Mononuclear cell (primary cell): ENCODE results near the gene HS1BP3. TPM values are rescaled to one million over a fixed set of nuclear protein-coding genes. Genes with fewer than 3 reads are reported as not detected.

Experiments
- H3K27me3 ChIP-seq: 2 replicates; pipeline ENCODE4 v1.6.0; 2011; ENCODE audit warnings: low read length, control low read depth; ENCODE audit not compliant: insufficient read depth
- H3K4me1 ChIP-seq: 2 replicates; pipeline ENCODE4 v1.5.1; 2011; ENCODE audit warnings: mild to moderate bottlenecking, low read length, control low read depth; ENCODE audit not compliant: insufficient read depth
- H3K4me3 ChIP-seq: 2 replicates; pipeline ENCODE4 v1.5.1; 2011; ENCODE audit warnings: mild to moderate bottlenecking, low read length, moderate library complexity
- H3K9me3 ChIP-seq: 2 replicates; pipeline ENCODE4 v1.5.1; 2011; ENCODE audit warnings: low read depth, mild to moderate bottlenecking, control low read depth, low read length
- total RNA-seq: library from RNA; depleted of rRNA; stranded (reverse); fragments of >200 nt; gene quantifications from one replicate; pipeline ENCODE4 v1.2.3, GENCODE V29; 2012

HS1BP3 gene
- total RNA-seq, 1 donor, result 10.2 TPM

GRCh38 chr2:20648206-20648605 is 2.7 kb downstream of the HS1BP3 start:
- Histone ChIP-seq H3K9me3 (no peaks in the 10 kb centered on the region), H3K4me1 (peaks cover 35% of the 10 kb centered on the region), H3K27me3 (no peaks in the 10 kb centered on the region), H3K4me3 (no peak overlapping the region)

- Histone ChIP-seq H3K9me3 (no peaks in the 10 kb centered on the region), H3K4me3 (no peak overlapping the region), H3K27me3 (no peaks in the 10 kb centered on the region), H3K4me1 (peaks cover 35% of the 10 kb centered on the region)
These were observed 3.2 kb downstream of the HS1BP3 start for GRCh38 chr2:20647738-20648137.

GRCh38 chr2:20647211-20647610 is 3.7 kb downstream of the HS1BP3 start:
- Histone ChIP-seq H3K4me3 (no peak overlapping the region), H3K9me3 (no peaks in the 10 kb centered on the region), H3K27me3 (no peaks in the 10 kb centered on the region), H3K4me1 (peaks cover 38% of the 10 kb centered on the region)

- Histone ChIP-seq H3K27me3 (no peaks in the 10 kb centered on the region), H3K4me1 (peaks cover 35% of the 10 kb centered on the region), H3K9me3 (no peaks in the 10 kb centered on the region), H3K4me3 (no peak overlapping the region)
These were observed 4.5 kb downstream of the HS1BP3 start for GRCh38 chr2:20646446-20646845.

- Histone ChIP-seq H3K4me3 (no peak overlapping the region), H3K4me1 (peaks cover 32% of the 10 kb centered on the region), H3K27me3 (no peaks in the 10 kb centered on the region), H3K9me3 (no peaks in the 10 kb centered on the region)
These were observed 5.1 kb downstream of the HS1BP3 start for GRCh38 chr2:20645761-20646160.

GRCh38 chr2:20645301-20645701 is 5.6 kb downstream of the HS1BP3 start:
- H3K27me3 ChIP-seq, result no peaks in the 10 kb centered on the region
- H3K4me3 ChIP-seq, result no peak overlapping the region
- H3K9me3 ChIP-seq, result no peaks in the 10 kb centered on the region
- peaks cover 31% of the 10 kb centered on the region for H3K4me1 ChIP-seq

- Histone ChIP-seq H3K27me3 (no peaks in the 10 kb centered on the region), H3K4me1 (peaks cover 16% of the 10 kb centered on the region), H3K4me3 (no peak overlapping the region), H3K9me3 (no peaks in the 10 kb centered on the region)
These were observed 7.1 kb downstream of the HS1BP3 start for GRCh38 chr2:20643826-20644225.

- H3K27me3 ChIP-seq, result no peaks in the 10 kb centered on the region
- no peaks in the 10 kb centered on the region for H3K9me3 ChIP-seq
- no peak overlapping the region for H3K4me3 ChIP-seq
- H3K4me1 ChIP-seq, result peaks cover 9% of the 10 kb centered on the region
These were observed 7.8 kb downstream of the HS1BP3 start for GRCh38 chr2:20643060-20643459.

GRCh38 chr2:20642055-20642971 is 8.6 kb downstream of the HS1BP3 start:
- Histone ChIP-seq H3K4me1 (peaks cover 4% of the 10 kb centered on the region), H3K27me3 (no peaks in the 10 kb centered on the region), H3K9me3 (no peaks in the 10 kb centered on the region), H3K4me3 (no peak overlapping the region)

GRCh38 chr2:20641123-20641985 is 9.5 kb downstream of the HS1BP3 start:
- Histone ChIP-seq H3K4me3 (no peak overlapping the region), H3K27me3 (no peaks in the 10 kb centered on the region), H3K9me3 (no peaks in the 10 kb centered on the region), H3K4me1 (peaks cover 4% of the 10 kb centered on the region)

GRCh38 chr2:20640411-20641122 is 10.3 kb downstream of the HS1BP3 start:
- H3K4me1 ChIP-seq, result peaks cover 4% of the 10 kb centered on the region
- no peaks in the 10 kb centered on the region for H3K27me3 ChIP-seq
- no peaks in the 10 kb centered on the region for H3K9me3 ChIP-seq
- no peak overlapping the region for H3K4me3 ChIP-seq

- no peak overlapping the region for H3K4me3 ChIP-seq
- peaks cover 4% of the 10 kb centered on the region for H3K4me1 ChIP-seq
These were observed 12.1 kb downstream of the HS1BP3 start for GRCh38 chr2:20638646-20639430.

GRCh38 chr2:20638014-20638413 is 12.9 kb downstream of the HS1BP3 start:
- peaks cover 4% of the 10 kb centered on the region for H3K4me1 ChIP-seq
- H3K4me3 ChIP-seq, result no peak overlapping the region
- H3K27me3 ChIP-seq, result no peaks in the 10 kb centered on the region
- no peaks in the 10 kb centered on the region for H3K9me3 ChIP-seq

More at GRCh38 chr2:20638646-20639430, 12.1 kb downstream of the HS1BP3 start:
- Histone ChIP-seq H3K27me3 (no peaks in the 10 kb centered on the region), H3K9me3 (no peaks in the 10 kb centered on the region)

GRCh38 chr2:20637147-20637546 is 13.8 kb downstream of the HS1BP3 start:
- no peaks in the 10 kb centered on the region for H3K27me3 ChIP-seq
- no peak overlapping the region for H3K4me3 ChIP-seq
- H3K4me1 ChIP-seq, result peaks cover under 1% of the 10 kb centered on the region
- H3K9me3 ChIP-seq, result no peaks in the 10 kb centered on the region
